ENCODE results near the gene KRTAP2-2. TPM values are rescaled to one million over a fixed set of nuclear protein-coding genes. Genes with fewer than 3 reads are reported as not detected.
"Not testable (repeated sequence)": the region's sequence is repeated elsewhere in the genome, so short reads cannot be mapped to it uniquely, and the experiment has no call there.

KRTAP2-2 gene
- total RNA-seq, 1 experiment from 2014 or later = not detected

GRCh38 chr17:41098481-41098880 lies 43.5 kb upstream of the KRTAP2-2 start:
- H3K27ac ChIP-seq (ENCODE audit: low read depth, low read length, poor library complexity, severe bottlenecking) = no peak overlapping the region
- intact Hi-C loops (cut with micrococcal nuclease; ENCODE audit: unreplicated experiment) = no loop called here
- ChIA-PET POLR2A (ENCODE audit: low non-redundant PET) (no interaction called here), CTCF (no interaction called here)
- BruUV-seq (replicated peaks) = no TSS peak
- no peak for TF ChIP-seq CTCF (conservative IDR thresholded peaks at IDR 0.05; ENCODE audit: low read depth, low read length)
- TF ChIP-seq EZH2 (IDR thresholded peaks at IDR 0.05; ENCODE audit: borderline replicate concordance, low read depth, low read length, poor library complexity, severe bottlenecking) = no peak
- H3K4me3 ChIP-seq (ENCODE audit: low read depth, low read length, poor library complexity, severe bottlenecking) = no peak overlapping the region
- H3K9me3 ChIP-seq (ENCODE audit: low read depth, low read length, poor library complexity, severe bottlenecking) = no peaks in the 10 kb centered on the region
- no peaks in the 10 kb centered on the region for H3K36me3 ChIP-seq (ENCODE audit: insufficient read depth, low read length, poor library complexity, severe bottlenecking)
- no peaks in the 10 kb centered on the region for H3K27me3 ChIP-seq (replicated peaks; ENCODE audit: insufficient read depth, low read depth, low read length, poor library complexity)
- H3K4me1 ChIP-seq (ENCODE audit: insufficient read depth, low read length, poor library complexity, severe bottlenecking) = no peaks in the 10 kb centered on the region
- DNase-seq (ENCODE audit: low spot score) = no peak

DNA sequence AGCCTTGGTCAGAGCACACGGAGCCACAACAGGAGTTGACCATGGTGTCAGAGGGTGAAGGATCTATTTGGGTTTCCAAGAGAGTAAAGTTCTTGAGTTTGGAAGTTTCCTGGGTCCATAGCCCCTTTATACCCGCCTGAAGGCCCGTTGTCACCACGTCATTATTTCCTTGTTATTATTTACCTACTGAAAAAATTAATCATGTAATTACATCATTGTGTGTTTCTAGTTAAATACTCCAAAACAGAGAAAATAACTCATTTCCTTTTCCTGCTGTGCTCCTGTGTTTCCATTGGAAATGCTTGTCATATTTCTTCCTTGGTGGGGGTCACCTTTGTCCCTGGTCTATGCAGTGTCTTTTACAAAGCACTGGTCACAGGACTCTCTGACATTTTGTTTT lies 43.0 kb upstream of the KRTAP2-2 start, which contains the start of gene KRTAP4-8:
Gene KRTAP4-8 (minus strand): TSS at position 101 of the 400 bp plus-strand sequence. CDS start 58 bp downstream, at position 43.
- CTCF ChIA-PET = no interaction called here
- Histone ChIP-seq H3K27me3 (replicated peaks; ENCODE audit: insufficient read depth, low read depth, low read length, poor library complexity) (no peaks in the 10 kb centered on the region), H3K27ac (ENCODE audit: low read depth, low read length, poor library complexity, severe bottlenecking) (no peak within 1 kb of the TSS), H3K9me3 (ENCODE audit: low read depth, low read length, poor library complexity, severe bottlenecking) (no peaks in the 10 kb centered on the region), H3K4me1 (ENCODE audit: insufficient read depth, low read length, poor library complexity, severe bottlenecking) (no peaks in the 10 kb centered on the region), H3K36me3 (ENCODE audit: insufficient read depth, low read length, poor library complexity, severe bottlenecking) (no peaks in the 10 kb centered on the region), H3K4me3 (ENCODE audit: low read depth, low read length, poor library complexity, severe bottlenecking) (no peak within 1 kb of the TSS)
- BruUV-seq (replicated peaks) = no TSS peak
- TF ChIP-seq EZH2 (IDR thresholded peaks at IDR 0.05; ENCODE audit: borderline replicate concordance, low read depth, low read length, poor library complexity, severe bottlenecking) (no peak), CTCF (conservative IDR thresholded peaks at IDR 0.05; ENCODE audit: low read depth, low read length) (no peak)
- POLR2A ChIA-PET (ENCODE audit: low non-redundant PET) = no interaction called here
- intact Hi-C loops (cut with micrococcal nuclease; ENCODE audit: unreplicated experiment) = no loop called here
- no peak for DNase-seq (ENCODE audit: low spot score)

DNA sequence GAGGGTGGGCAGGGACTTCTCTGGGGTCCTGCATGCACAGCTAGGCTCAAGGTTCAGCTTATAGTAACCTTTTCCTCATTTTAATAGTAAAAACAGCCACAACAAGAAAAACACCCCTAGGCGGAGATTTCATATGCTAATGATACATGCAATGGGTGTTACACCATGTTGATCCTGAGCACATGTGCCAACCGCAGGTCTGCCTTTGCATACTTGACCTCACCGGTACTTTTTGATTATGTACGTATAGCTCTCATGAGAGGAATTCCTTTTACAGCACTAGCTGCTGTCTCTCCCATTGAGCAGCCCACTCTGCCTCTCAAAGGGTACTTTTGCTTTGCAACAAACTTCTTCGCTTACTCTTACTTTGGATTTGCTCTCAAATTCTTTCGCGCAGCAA lies 41.0 kb upstream of the KRTAP2-2 start:
- ChIA-PET CTCF (no interaction called here), POLR2A (ENCODE audit: low non-redundant PET) (no interaction called here)
- DNase-seq (ENCODE audit: low spot score) = no peak
- no peak overlapping the region for H3K27ac ChIP-seq (ENCODE audit: low read depth, low read length, poor library complexity, severe bottlenecking)
- no peaks in the 10 kb centered on the region for H3K9me3 ChIP-seq (ENCODE audit: low read depth, low read length, poor library complexity, severe bottlenecking)
- TF ChIP-seq CTCF (conservative IDR thresholded peaks at IDR 0.05; ENCODE audit: low read depth, low read length) (no peak), EZH2 (IDR thresholded peaks at IDR 0.05; ENCODE audit: borderline replicate concordance, low read depth, low read length, poor library complexity, severe bottlenecking) (no peak)
- no peaks in the 10 kb centered on the region for H3K36me3 ChIP-seq (ENCODE audit: insufficient read depth, low read length, poor library complexity, severe bottlenecking)
- no peak overlapping the region for H3K4me3 ChIP-seq (ENCODE audit: low read depth, low read length, poor library complexity, severe bottlenecking)
- intact Hi-C loops (cut with micrococcal nuclease; ENCODE audit: unreplicated experiment) = no loop called here
- no TSS peak for BruUV-seq (replicated peaks)
- no peaks in the 10 kb centered on the region for H3K4me1 ChIP-seq (ENCODE audit: insufficient read depth, low read length, poor library complexity, severe bottlenecking)
- H3K27me3 ChIP-seq (replicated peaks; ENCODE audit: insufficient read depth, low read depth, low read length, poor library complexity) = no peaks in the 10 kb centered on the region

GRCh38 chr17:41088760-41089352 lies 33.8 kb upstream of the KRTAP2-2 start:
- DNase-seq (ENCODE audit: low spot score); H3K4me3 ChIP-seq (ENCODE audit: low read depth, low read length, poor library complexity, severe bottlenecking); H3K27me3 ChIP-seq (replicated peaks; ENCODE audit: insufficient read depth, low read depth, low read length, poor library complexity); intact Hi-C loops (cut with micrococcal nuclease; ENCODE audit: unreplicated experiment); H3K9me3 ChIP-seq (ENCODE audit: low read depth, low read length, poor library complexity, severe bottlenecking); H3K27ac ChIP-seq (ENCODE audit: low read depth, low read length, poor library complexity, severe bottlenecking); H3K4me1 ChIP-seq (ENCODE audit: insufficient read depth, low read length, poor library complexity, severe bottlenecking); POLR2A ChIA-PET (ENCODE audit: low non-redundant PET); H3K36me3 ChIP-seq (ENCODE audit: insufficient read depth, low read length, poor library complexity, severe bottlenecking); BruUV-seq (replicated peaks); CTCF ChIA-PET: not testable (repeated sequence)

GRCh38 chr17:41084100-41084856 lies 29.2 kb upstream of the KRTAP2-2 start, which contains the start of gene KRTAP4-7:
Gene KRTAP4-7 (plus strand): TSS chr17:41084150. CDS start chr17:41084207, 57 bp downstream.
- H3K36me3 ChIP-seq (ENCODE audit: insufficient read depth, low read length, poor library complexity, severe bottlenecking); DNase-seq (ENCODE audit: low spot score); intact Hi-C loops (cut with micrococcal nuclease; ENCODE audit: unreplicated experiment); POLR2A ChIA-PET (ENCODE audit: low non-redundant PET); H3K4me3 ChIP-seq (ENCODE audit: low read depth, low read length, poor library complexity, severe bottlenecking); H3K27me3 ChIP-seq (replicated peaks; ENCODE audit: insufficient read depth, low read depth, low read length, poor library complexity); H3K4me1 ChIP-seq (ENCODE audit: insufficient read depth, low read length, poor library complexity, severe bottlenecking); CTCF ChIA-PET; BruUV-seq (replicated peaks); H3K27ac ChIP-seq (ENCODE audit: low read depth, low read length, poor library complexity, severe bottlenecking); H3K9me3 ChIP-seq (ENCODE audit: low read depth, low read length, poor library complexity, severe bottlenecking): not testable (repeated sequence)
